ENCODE data around the gene DHRS11.

GRCh38 chr17:36611345-36612072 lies 19.8 kb downstream of the DHRS11 start:
- TF ChIP-seq CTCF (IDR thresholded peaks at IDR 0.05) (no peak), POLR2A (IDR thresholded peaks at IDR 0.05) (no peak)

Data from heart left ventricle (tissue), 13 donors.